B cell (primary cell): ENCODE data around the gene PTCHD4.

ENCODE experiments used
- CTCF ChIP-seq: fragments of 200-600 bp; IDR thresholded peaks from one replicate; pipeline ENCODE4 v1.8.0; 2022; ENCODE audit warnings: antibody characterized with exemption, mild to moderate bottlenecking
- EZH2 ChIP-seq: IDR thresholded peaks from 2 replicates; pipeline ENCODE4 v1.6.1; 2012; ENCODE audit warnings: borderline replicate concordance, low read depth, mild to moderate bottlenecking, moderate library complexity, low read length; ENCODE audit not compliant: insufficient read depth, poor library complexity, severe bottlenecking

DNA sequence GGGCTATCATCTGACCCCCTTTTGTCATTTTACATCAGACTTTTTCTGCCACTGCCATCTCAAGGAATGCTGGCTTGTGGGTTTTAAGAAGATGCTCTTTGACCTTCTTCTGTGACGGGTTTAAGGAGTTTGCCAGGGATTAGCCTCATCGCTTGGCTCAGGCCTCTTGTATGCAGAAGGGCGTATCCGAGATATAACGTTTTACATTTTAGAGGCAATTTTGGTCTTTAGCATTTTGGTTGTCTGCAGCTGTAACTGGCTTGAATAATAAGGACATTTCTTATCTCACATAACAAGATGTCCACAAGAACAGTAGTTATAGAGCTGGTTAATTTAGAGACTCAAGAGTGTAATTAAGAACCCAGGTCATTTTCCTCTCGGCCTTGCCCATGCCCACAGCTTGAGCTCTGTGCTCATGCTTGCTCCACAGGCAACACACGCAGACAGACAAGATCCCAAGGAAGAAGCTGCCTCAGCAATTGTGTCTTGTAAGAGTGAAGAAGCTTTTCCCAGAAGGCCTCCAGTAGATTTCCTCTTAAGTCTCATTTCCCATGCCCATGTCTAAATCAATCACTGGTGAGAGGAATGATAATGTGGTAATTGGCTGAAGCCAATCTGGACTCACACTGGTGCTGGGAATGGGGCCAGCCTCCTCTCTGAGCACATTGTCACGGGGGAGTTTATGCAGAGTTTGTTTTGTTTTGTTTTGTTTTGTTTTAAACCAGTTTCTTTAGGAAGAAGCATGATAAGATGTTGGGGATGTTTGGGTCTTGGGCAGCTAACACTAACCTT, 36.8 kb downstream of the PTCHD4 start:
- TF ChIP-seq CTCF (no peak), EZH2 (no peak)
